HG03342 (cell line): ENCODE measurements around the gene CYP4B1.
"Not testable (repeated sequence)": the region's sequence is repeated elsewhere in the genome, so short reads cannot be mapped to it uniquely, and the experiment has no call there.

ENCODE experiments used
- ATAC-seq: cut with Tn5 transposase; IDR thresholded peaks from one replicate; pipeline ENCODE4 v1.9.1; 2021; ENCODE audit warnings: mild to moderate bottlenecking, moderate library complexity; ENCODE audit not compliant: unreplicated experiment

The CYP4B1 gene

GRCh38 chr1:46798810-46799209, at the start of gene CYP4B1:
TSS of gene CYP4B1 (plus strand) at chr1:46799046. CDS start at chr1:46799082, 36 bp downstream.
- no peak for ATAC-seq

GRCh38 chr1:46749404-46749803, 49.4 kb upstream of the CYP4B1 start:
- ATAC-seq: no peak

- ATAC-seq: no peak
These were observed 48.9 kb upstream of the CYP4B1 start for GRCh38 chr1:46749921-46750404.

GRCh38 chr1:46753985-46754384, 44.9 kb upstream of the CYP4B1 start:
- ATAC-seq: no peak

- ATAC-seq: not testable (repeated sequence)
These were observed 44.1 kb upstream of the CYP4B1 start for GRCh38 chr1:46754707-46755106.

GRCh38 chr1:46755121-46755520, 43.7 kb upstream of the CYP4B1 start:
- ATAC-seq: no peak

GRCh38 chr1:46757247-46757955, 41.4 kb upstream of the CYP4B1 start:
- no peak for ATAC-seq

- no peak for ATAC-seq
These were observed 40.8 kb upstream of the CYP4B1 start for GRCh38 chr1:46757956-46758528.

- ATAC-seq: no peak
These were observed 38.2 kb upstream of the CYP4B1 start for GRCh38 chr1:46760558-46761166.

GRCh38 chr1:46761740-46762139, 37.1 kb upstream of the CYP4B1 start:
- ATAC-seq: no peak

GRCh38 chr1:46764402-46764801, 34.4 kb upstream of the CYP4B1 start:
- ATAC-seq: no peak

- ATAC-seq: no peak
These were observed 31.1 kb upstream of the CYP4B1 start for GRCh38 chr1:46767649-46768282.

- ATAC-seq: no peak
These were observed 30.4 kb upstream of the CYP4B1 start for GRCh38 chr1:46768445-46768844.

- no peak for ATAC-seq
These were observed 29.7 kb upstream of the CYP4B1 start for GRCh38 chr1:46769028-46769740.

- ATAC-seq: no peak
These were observed 28.3 kb upstream of the CYP4B1 start for GRCh38 chr1:46770541-46770940.

- no peak for ATAC-seq
These were observed 26.3 kb upstream of the CYP4B1 start for GRCh38 chr1:46772571-46772970.

- ATAC-seq: no peak
These were observed 24.5 kb upstream of the CYP4B1 start for GRCh38 chr1:46774297-46774696.

GRCh38 chr1:46778456-46778855, 20.4 kb upstream of the CYP4B1 start:
- ATAC-seq: not testable (repeated sequence)

- no peak for ATAC-seq
These were observed 14.2 kb upstream of the CYP4B1 start for GRCh38 chr1:46784666-46785065.

- not testable (repeated sequence) for ATAC-seq
These were observed 10.2 kb upstream of the CYP4B1 start for GRCh38 chr1:46788634-46789033.
